Measurements from ENCODE around the gene ATP5ME. TPM values are rescaled to one million over a fixed set of nuclear protein-coding genes. Genes with fewer than 3 reads are reported as not detected.

The ATP5ME gene
- total RNA-seq, 1 experiment from 2014 or later = 425 TPM

- no peak overlapping the region for H3K23ac ChIP-seq (ENCODE audit: insufficient read length, low read depth, low read length)
- Mint-ChIP-seq H3K4me1 (peaks cover 0 to 3% of the 10 kb centered on the region in 2 experiments; a peak in 1 of 4 replicates), H3K27ac (no peak overlapping the region), H3K27me3 (ENCODE audit: low read depth) (no peaks in the 10 kb centered on the region; the same call in 1 of the 2 replicates), H3K4me3 (no peak overlapping the region), H3K9me3 (no peaks in the 10 kb centered on the region), H3K36me3 (ENCODE audit: insufficient read depth in 1 of 3, low read depth in 3 of 3) (peaks cover 5 to 9% (median 7%) of the 10 kb centered on the region in 3 experiments; a peak in 6 of 7 replicates)
- no peak for DNase-seq
- H2BK15ac ChIP-seq (ENCODE audit: low read depth, low read length) = no peak overlapping the region
- H2BK5ac ChIP-seq (ENCODE audit: insufficient read length, low read length) = no peak overlapping the region
- no peak overlapping the region for H3K56ac ChIP-seq (ENCODE audit: insufficient read length, low read depth, low read length)
- H3K18ac ChIP-seq (ENCODE audit: insufficient read length, low read depth, low read length) = no peak overlapping the region
- no peaks in the 10 kb centered on the region for H3K79me1 ChIP-seq (ENCODE audit: insufficient read depth, low read depth, low read length, poor library complexity, severe bottlenecking)
- no peaks in the 10 kb centered on the region for H3K27me3 ChIP-seq (ENCODE audit: insufficient read depth, low read length)
- no peaks in the 10 kb centered on the region for H3K9me3 ChIP-seq (ENCODE audit: control insufficient read depth, low read depth, low read length)
- H4K91ac ChIP-seq (ENCODE audit: insufficient read length, low read depth, low read length) = no peak overlapping the region
- peaks cover 2% of the 10 kb centered on the region for H3K23me2 ChIP-seq (ENCODE audit: insufficient read length, low read depth, low read length, poor library complexity, severe bottlenecking)
- no peak overlapping the region for H3K4ac ChIP-seq (ENCODE audit: low read depth, low read length)
- H4K20me1 ChIP-seq (ENCODE audit: control insufficient read depth, insufficient read depth, insufficient read length) = no peaks in the 10 kb centered on the region
- H4K8ac ChIP-seq (replicated peaks; ENCODE audit: insufficient read length, low read depth, low read length) = no peak overlapping the region
- no peak overlapping the region for H4K5ac ChIP-seq (ENCODE audit: insufficient read length, low read depth, low read length)
- no peak overlapping the region for H2AK5ac ChIP-seq (ENCODE audit: insufficient read length, low read length)
- no peak overlapping the region for H3K27ac ChIP-seq (ENCODE audit: insufficient read length, low read depth, low read length)
- no peak overlapping the region for H2BK20ac ChIP-seq (ENCODE audit: low read depth, low read length, poor library complexity, severe bottlenecking)
- H2BK120ac ChIP-seq (ENCODE audit: low read depth, low read length, poor library complexity, severe bottlenecking) = no peak overlapping the region
- H3K4me2 ChIP-seq (ENCODE audit: insufficient read depth, insufficient read length, low read length) = no peak overlapping the region
- H3K79me2 ChIP-seq (ENCODE audit: insufficient read depth, low read length) = no peaks in the 10 kb centered on the region
- no peak overlapping the region for H3K9ac ChIP-seq (ENCODE audit: extremely low read depth, insufficient read length, low read length)
- TF ChIP-seq CTCF (conservative IDR thresholded peaks at IDR 0.05) = no peak
- no peaks in the 10 kb centered on the region for H3K4me1 ChIP-seq (ENCODE audit: insufficient read depth, low read length)
- no peak overlapping the region for H2BK12ac ChIP-seq (ENCODE audit: insufficient read length, low read depth, low read length)
- no peak overlapping the region for H3T11ph ChIP-seq (ENCODE audit: low read length)
- H2AFZ ChIP-seq (ENCODE audit: low read length) = no peak overlapping the region
- no CpG with 5 or more reads among the region's 22 CpGs for WGBS (ENCODE audit: extremely low coverage, insufficient read length, low lambda C conversion rate)
- H3K14ac ChIP-seq (ENCODE audit: insufficient read depth, low read length) = no peak overlapping the region
Observed at GRCh38 chr4:666436-666810, 7.7 kb downstream of the ATP5ME start.

All from H9 (cell line).